Forelimb muscle (tissue), 1 donor: ENCODE data around the gene C2orf92. TPM values are rescaled to one million over a fixed set of nuclear protein-coding genes. Genes with fewer than 3 reads are reported as not detected.

Experiments used
- DNase-seq: peaks from one replicate; pipeline ENCODE4 v3.0.0-alpha.2; 2013; ENCODE audit warnings: low read depth
- polyA plus RNA-seq: library from polyadenylated mRNA; unstranded; fragments of 120-200 nt; gene quantifications from one replicate; pipeline ENCODE4 v1.2.1, GENCODE V29; 2013; ENCODE audit not compliant: insufficient read length

Gene C2orf92
- polyA plus RNA-seq, 1 donor, result 20.7 TPM

DNA sequence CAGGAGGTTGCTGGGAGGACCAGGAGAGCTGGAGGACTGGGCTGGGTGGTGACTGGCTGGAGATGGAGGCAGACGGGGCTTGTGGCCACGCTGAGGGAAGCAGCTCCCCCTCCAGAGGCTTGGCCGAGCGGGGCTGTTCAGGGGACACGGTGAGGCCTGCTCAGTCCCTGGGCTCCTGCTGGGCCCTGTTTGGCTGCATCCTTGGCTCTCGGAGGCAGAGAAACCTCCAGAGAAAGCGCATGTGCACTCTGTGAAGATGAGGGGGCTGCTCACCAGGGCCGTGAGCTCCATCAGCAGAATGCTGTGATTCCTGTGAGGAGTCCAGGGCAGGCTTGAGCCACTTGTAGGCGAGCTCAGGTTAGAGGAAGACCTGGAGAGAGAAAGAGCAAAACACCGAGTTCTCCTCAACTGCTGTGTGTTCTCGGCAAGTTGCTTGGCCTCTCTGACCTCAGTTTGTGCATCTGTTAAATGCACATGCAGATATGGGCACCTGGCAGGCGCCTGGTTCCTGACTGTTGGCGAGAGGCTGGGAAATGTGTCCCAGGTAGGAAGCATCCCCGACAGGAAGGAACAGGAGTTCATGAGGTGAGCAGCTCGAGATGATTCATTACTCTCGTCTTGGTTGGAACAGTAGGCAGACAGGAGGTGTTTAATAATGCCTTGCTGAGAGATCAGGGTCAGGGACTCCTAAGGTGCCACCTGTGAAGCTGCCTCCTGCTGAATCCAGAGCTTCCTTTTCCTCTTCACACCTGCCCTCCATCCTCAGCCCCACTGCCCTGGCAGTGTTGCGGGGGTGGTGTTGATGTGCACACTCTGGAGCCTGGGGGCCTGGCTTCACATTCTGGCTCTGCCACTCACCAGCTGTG lies 44.8 kb downstream of the C2orf92 start:
- no peak for DNase-seq

DNA sequence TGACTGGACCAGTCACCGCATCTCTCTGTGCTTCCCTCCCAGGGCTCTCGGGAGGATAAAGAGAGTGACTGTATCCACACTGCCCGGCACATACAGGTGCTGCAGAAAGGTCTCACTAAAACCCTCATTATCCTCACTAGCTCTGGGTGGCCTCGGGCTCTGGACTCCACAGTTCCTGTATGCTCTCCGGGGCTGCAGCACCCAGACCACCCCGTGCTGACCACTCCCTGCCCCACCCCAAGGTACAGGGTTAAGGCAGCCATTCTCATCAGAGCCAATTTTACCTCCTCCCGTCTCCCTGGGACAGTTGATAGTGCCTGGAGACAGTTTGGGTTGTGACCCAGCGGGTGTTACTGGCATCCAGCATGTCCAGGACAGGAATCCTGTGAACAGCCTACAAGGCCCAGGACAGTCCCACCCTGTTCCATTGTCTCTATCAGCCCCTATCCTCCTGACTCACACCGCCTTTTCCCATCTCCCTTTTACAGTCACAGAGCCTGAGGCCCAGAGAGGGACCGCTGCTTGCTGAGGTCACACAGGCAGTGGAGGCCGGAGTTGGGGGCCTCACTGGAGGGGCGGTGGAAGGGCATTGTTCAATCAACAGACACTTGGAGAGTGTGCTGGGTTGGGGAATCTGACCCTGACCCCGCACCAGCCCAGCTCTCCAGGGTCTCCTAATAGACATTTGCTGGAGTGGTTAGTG lies 45.6 kb downstream of the C2orf92 start:
- DNase-seq, result no peak

DNA sequence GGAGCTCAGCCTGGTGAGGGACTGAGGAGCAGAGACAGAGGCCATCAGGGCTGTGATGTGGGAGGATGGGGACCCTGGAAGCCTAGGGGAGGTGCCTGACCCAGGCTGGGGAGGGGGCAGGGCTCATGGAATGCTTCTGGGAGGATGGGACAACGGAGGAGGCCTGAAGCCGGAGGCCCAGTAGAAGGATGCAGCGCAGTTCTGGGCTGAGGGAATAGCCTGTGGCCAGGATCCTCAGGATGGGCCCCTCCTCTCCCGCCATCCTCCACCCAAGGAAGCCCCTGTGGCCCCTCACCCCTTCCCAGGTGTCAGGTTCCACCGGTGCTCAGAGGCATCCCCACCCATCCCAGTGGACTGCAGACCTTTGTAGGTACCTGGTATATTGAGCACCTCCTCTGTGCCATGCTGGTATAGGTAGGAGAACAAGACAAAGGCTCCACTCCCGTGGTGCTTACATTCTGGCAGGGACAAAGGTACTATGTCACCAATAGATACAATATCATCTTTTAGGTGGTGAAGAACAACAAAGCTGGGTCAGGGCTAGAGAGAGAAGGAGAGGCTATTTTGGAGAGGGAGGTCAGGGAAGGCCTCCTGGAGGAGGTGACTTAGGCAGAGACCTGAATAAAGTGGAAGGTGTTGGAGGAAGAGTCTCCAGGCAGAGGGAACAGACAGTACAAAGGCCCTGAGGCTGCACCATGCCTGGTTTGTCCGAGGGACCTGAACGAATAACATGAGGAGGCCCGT lies 46.6 kb downstream of the C2orf92 start:
- no peak for DNase-seq

DNA sequence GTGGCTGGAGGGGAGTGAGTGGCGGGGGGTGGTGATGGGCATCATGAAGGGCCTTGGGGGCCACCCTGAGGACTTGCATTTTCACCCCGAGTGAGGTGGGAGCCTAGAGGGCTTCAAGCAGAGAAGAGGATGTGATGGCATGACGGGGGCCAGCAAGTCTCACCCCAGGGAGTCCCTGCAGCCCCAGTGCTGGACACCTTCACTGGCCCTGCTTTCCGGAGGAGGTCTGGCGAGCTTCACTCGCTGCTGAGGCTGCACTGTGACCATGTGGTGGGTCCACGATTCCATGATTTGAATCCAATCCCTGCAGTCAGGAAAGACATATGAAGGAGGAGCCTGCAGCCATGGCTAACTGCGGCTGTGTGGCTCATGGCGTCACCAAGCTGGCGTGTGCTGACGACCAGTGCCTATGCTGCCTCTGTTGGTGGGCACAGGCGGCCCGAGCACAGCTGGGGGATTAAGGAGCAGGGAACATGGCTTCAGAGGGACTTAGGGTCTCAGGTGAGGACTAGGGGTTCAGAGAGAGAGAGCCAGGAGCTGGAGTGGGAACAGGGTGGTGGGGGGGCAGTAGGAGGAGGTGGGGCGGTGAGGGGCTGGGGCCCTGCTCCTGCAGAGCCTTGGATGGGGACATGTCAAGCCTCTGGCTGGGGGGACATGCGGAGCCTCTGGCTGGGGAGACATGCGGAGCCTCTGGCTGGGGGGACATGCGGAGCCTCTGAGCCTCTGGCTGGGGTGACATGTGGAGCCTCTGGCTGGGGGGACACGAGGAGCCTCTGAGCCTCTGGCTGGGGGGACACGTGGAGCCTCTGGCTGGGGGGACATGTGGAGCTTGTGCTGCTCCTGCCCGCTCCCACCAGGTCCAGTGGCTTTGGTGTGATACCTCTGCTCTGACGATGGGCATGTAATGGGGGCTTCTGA lies 47.4 kb downstream of the C2orf92 start:
- no peak for DNase-seq

DNA sequence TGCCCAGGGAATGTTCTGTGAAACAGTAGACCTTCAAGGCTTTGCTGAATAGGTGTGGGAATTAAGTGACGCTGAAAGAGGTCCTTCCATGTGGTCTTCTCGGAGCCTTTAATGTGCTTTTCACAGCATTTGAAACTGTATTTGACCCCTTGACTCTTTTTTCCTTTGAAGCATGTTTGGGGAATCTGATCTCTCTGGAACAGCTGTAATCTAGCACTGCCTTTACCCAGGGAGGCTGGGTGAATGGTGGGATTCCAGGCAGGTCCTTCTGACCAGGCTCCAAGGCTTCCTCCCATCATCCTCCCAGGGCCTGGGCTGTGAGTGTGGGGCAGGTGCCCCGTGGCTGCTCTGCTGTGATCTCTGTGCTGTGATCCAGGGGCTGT lies 48.1 kb downstream of the C2orf92 start:
- no peak for DNase-seq

GRCh38 chr2:97718051-97718882 lies 48.8 kb downstream of the C2orf92 start:
- no peak for DNase-seq

GRCh38 chr2:97718942-97719341 lies 49.4 kb downstream of the C2orf92 start:
- DNase-seq, result no peak

- DNase-seq, result no peak
These were observed 50.0 kb downstream of the C2orf92 start for GRCh38 chr2:97719362-97720155.

DNA sequence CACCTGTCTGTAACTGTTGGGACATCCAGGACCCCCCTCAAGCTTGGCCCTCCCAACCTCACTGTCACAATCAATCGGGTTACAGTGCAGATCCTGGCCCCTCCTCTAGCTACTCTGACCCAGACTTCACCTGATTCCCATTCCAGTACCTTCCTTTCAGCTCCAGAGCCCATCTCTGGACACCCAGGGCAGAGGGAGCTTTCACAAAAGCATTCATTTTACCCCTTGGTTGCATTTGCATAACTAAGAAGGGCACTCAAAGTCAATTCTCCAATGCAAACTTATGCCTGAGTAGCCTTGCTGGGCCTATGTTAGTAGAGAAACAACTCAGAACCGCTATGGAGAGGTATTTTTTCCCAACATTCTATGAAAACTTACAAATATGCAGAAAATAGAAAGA lies 51.2 kb downstream of the C2orf92 start:
- DNase-seq, result no peak

- no peak for DNase-seq
These were observed 52.7 kb downstream of the C2orf92 start for GRCh38 chr2:97722227-97722626.

- DNase-seq, result no peak
These were observed 53.9 kb downstream of the C2orf92 start for GRCh38 chr2:97723156-97724072.

- no peak for DNase-seq
These were observed 54.5 kb downstream of the C2orf92 start for GRCh38 chr2:97724073-97724410.

DNA sequence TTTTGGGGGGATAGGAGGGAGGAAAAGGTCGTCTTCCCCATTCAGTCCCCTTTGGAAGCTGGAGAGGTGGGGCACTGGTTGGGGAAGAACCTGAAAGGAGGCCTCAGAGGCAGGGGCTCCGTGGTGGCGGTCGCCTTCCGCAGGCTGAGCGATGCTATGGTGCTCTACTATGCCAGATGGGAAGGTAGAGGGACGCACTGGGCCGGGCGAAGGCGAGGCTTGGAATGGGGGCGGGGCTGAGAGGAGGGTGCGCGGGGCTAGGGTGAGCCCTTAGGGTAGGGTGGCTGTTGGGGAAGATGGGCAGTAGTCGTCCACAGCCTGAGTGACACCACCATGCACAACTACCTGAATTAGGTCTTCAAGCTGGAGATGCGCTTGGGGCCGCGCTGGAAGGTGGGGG lies 55.0 kb downstream of the C2orf92 start:
- no peak for DNase-seq

- DNase-seq, result no peak
These were observed 55.6 kb downstream of the C2orf92 start for GRCh38 chr2:97724946-97725688.

- no peak for DNase-seq
These were observed 57.0 kb downstream of the C2orf92 start for GRCh38 chr2:97726261-97727064.

- no peak for DNase-seq
These were observed 57.8 kb downstream of the C2orf92 start for GRCh38 chr2:97727296-97727695.

GRCh38 chr2:97728091-97728731 lies 58.7 kb downstream of the C2orf92 start:
- DNase-seq, result peak; percentile 28
